Panc1 (cell line): ENCODE measurements around the gene CPAMD8.

Experiments
- POLR2AphosphoS5 ChIP-seq: IDR thresholded peaks from 2 replicates; pipeline ENCODE4 v1.6.1; 2012; ENCODE audit warnings: mild to moderate bottlenecking, low read depth, low read length, moderate library complexity
- REST ChIP-seq, 2 experiments: IDR thresholded peaks; 2 replicates each; pipeline ENCODE4 v1.6.1; 2011 to 2012; ENCODE audit warnings: low read depth in 2 of 2, control low read depth in 1 of 2, low read length in 1 of 2, mild to moderate bottlenecking in 1 of 2, moderate library complexity in 1 of 2; ENCODE audit not compliant: insufficient read depth in 1 of 2
- TF ChIP-seq, protein P1 (sequence below): fragments of 450-650 bp; IDR thresholded peaks from 2 replicates; pipeline ENCODE4 v1.5.1; 2017; ENCODE audit warnings: mild to moderate bottlenecking

DNA sequence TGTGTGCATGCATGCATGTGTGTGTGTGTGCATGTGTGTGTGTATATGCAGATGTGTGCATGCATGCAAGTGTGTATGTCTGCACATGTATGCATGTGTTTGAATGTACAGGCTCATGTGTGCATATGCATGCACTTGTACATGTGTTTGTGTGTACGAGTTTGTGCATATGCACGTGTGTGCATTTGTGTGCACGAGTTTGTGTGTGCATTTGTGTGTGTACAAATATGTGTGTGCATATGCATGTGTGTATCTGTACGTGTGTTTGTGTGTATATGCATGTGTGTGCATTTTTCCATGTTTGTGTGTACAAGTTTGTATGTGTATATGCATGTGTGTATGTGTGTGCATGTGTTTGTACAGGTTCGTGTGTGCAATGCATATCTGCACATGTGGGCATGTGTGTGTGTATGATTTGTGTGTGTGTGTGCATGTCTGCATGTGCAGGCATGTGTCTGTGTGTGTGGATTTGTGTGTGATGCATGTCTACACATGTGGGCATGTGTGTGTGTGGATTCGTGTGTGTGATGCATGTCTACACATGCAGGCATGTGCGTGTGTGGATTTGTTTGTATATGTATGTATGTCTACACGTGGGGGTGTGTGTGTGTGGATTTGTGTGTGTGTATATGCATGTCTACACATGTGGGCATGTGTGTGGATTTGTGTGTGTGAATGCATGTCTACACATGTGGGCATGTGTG, 80.7 kb downstream of the CPAMD8 start:
- TF ChIP-seq, protein P1, sequence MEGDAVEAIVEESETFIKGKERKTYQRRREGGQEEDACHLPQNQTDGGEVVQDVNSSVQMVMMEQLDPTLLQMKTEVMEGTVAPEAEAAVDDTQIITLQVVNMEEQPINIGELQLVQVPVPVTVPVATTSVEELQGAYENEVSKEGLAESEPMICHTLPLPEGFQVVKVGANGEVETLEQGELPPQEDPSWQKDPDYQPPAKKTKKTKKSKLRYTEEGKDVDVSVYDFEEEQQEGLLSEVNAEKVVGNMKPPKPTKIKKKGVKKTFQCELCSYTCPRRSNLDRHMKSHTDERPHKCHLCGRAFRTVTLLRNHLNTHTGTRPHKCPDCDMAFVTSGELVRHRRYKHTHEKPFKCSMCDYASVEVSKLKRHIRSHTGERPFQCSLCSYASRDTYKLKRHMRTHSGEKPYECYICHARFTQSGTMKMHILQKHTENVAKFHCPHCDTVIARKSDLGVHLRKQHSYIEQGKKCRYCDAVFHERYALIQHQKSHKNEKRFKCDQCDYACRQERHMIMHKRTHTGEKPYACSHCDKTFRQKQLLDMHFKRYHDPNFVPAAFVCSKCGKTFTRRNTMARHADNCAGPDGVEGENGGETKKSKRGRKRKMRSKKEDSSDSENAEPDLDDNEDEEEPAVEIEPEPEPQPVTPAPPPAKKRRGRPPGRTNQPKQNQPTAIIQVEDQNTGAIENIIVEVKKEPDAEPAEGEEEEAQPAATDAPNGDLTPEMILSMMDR: no peak
- TF ChIP-seq REST (IDR thresholded peaks at IDR 0.05; ENCODE audit: insufficient read depth in 1 of 2, low read depth in 2 of 2, low read length in 1 of 2) (no peak), POLR2AphosphoS5 (no peak)
